CD4-positive, alpha-beta T cell treated with Interferon alpha-2 for 1 hour (primary cell): ENCODE measurements around the gene HNRNPA1L2.
A peak's percentile ranks its signal among the peaks of the same experiment; 100 is the strongest.
"Not testable (repeated sequence)": the region's sequence is repeated elsewhere in the genome, so short reads cannot be mapped to it uniquely, and the experiment has no call there.

Experiments
- DNase-seq, 2 donors: peaks; one replicate each; pipeline ENCODE4 v3.0.0-alpha.2; 2020 to 2022

Gene HNRNPA1L2

GRCh38 chr13:52642131-52642530 is at the start of gene HNRNPA1L2:
TSS of gene HNRNPA1L2 (plus strand) at chr13:52642431. CDS start at chr13:52642493, 62 bp downstream.
- no peak for DNase-seq

GRCh38 chr13:52593175-52593574 is 49.1 kb upstream of the HNRNPA1L2 start:
- DNase-seq: not testable (repeated sequence)

- not testable (repeated sequence) for DNase-seq
These were observed 48.4 kb upstream of the HNRNPA1L2 start for GRCh38 chr13:52593812-52594211.

- DNase-seq: not testable (repeated sequence)
These were observed 47.9 kb upstream of the HNRNPA1L2 start for GRCh38 chr13:52594295-52594694.

GRCh38 chr13:52597676-52598075 is 44.6 kb upstream of the HNRNPA1L2 start:
- DNase-seq: no peak

GRCh38 chr13:52599037-52599847 is 43.0 kb upstream of the HNRNPA1L2 start:
- no peak for DNase-seq

GRCh38 chr13:52599848-52600603 is 42.2 kb upstream of the HNRNPA1L2 start:
- no peak for DNase-seq

GRCh38 chr13:52600666-52601065 is 41.6 kb upstream of the HNRNPA1L2 start:
- DNase-seq: no peak

GRCh38 chr13:52603316-52603715 is 38.9 kb upstream of the HNRNPA1L2 start:
- DNase-seq: not testable (repeated sequence)

- DNase-seq: not testable (repeated sequence)
These were observed 36.1 kb upstream of the HNRNPA1L2 start for GRCh38 chr13:52606126-52606525.

GRCh38 chr13:52606795-52607194 is 35.4 kb upstream of the HNRNPA1L2 start:
- DNase-seq: not testable (repeated sequence)

- not testable (repeated sequence) for DNase-seq
These were observed 34.0 kb upstream of the HNRNPA1L2 start for GRCh38 chr13:52608184-52608583.

- peak in 1 of 2 donors; percentile 58 for DNase-seq
These were observed 33.1 kb upstream of the HNRNPA1L2 start for GRCh38 chr13:52609013-52609606.

- not testable (repeated sequence) for DNase-seq
These were observed 32.1 kb upstream of the HNRNPA1L2 start for GRCh38 chr13:52610158-52610557.

- no peak for DNase-seq
These were observed 27.0 kb upstream of the HNRNPA1L2 start for GRCh38 chr13:52615134-52615801.

GRCh38 chr13:52615812-52616211 is 26.4 kb upstream of the HNRNPA1L2 start:
- peak in 1 of 2 donors; percentile 21 for DNase-seq

GRCh38 chr13:52617070-52618060 is 24.9 kb upstream of the HNRNPA1L2 start:
- DNase-seq: peak; percentile 77 to 86

GRCh38 chr13:52631083-52631690 is 11.0 kb upstream of the HNRNPA1L2 start:
- DNase-seq: not testable (repeated sequence)

GRCh38 chr13:52638666-52639328 is 3.4 kb upstream of the HNRNPA1L2 start:
- no peak for DNase-seq

GRCh38 chr13:52644108-52644507 is 1.9 kb downstream of the HNRNPA1L2 start:
- no peak for DNase-seq
